Erythroblast (primary cell): Measurements from ENCODE around the gene PSIP1.

ENCODE experiments used
- GATA1 ChIP-seq: IDR thresholded peaks from 2 replicates; pipeline ENCODE4 v1.6.1; 2011; ENCODE audit warnings: low read depth, mild to moderate bottlenecking, control low read depth, low read length, moderate library complexity
- POLR2A ChIP-seq: IDR thresholded peaks from 2 replicates; pipeline ENCODE4 v1.6.1; 2011; ENCODE audit warnings: mild to moderate bottlenecking, low read length

- peak; percentile 75 for TF ChIP-seq POLR2A
- no peak for TF ChIP-seq GATA1
These were observed 88.2 kb downstream of the PSIP1 start, which contains the start of gene SNAPC3 for GRCh38 chr9:15422372-15423230.
